MCF 10A (cell line): ENCODE results near the gene WWC1. TPM values are rescaled to one million over a fixed set of nuclear protein-coding genes. Genes with fewer than 3 reads are reported as not detected.

ENCODE experiments used
- BruUV-seq: library from RNA; stranded (reverse); fragments of 400-500 nt; replicated peaks from 2 replicates; lab custom pipeline; 2021; lab: Mats Ljungman, UMichigan
- CTCF ChIA-PET: fragments of 300-600 bp; sonication (Branson Sonifier 250); formaldehyde crosslinking; extraction: SDS; loops from one replicate; lab custom pipeline; 2021; ENCODE audit warnings: antibody characterized with exemption, inconsistent platforms; lab: Yijun Ruan, JAX
- POLR2A ChIA-PET: fragments of 300-600, 350-650 bp; sonication (Branson Sonifier 250); formaldehyde crosslinking; extraction: SDS; loops from one replicate; lab custom pipeline; 2020; ENCODE audit warnings: antibody characterized with exemption, inconsistent platforms; lab: Yijun Ruan, JAX
- DNase-seq: peaks from one replicate; pipeline ENCODE4 v3.0.0-alpha.2; 2018; ENCODE audit not compliant: unreplicated experiment
- H3K27ac Mint-ChIP-seq: one replicate; pipeline ENCODE4 v1.8.0; 2022; ENCODE audit warnings: mild to moderate bottlenecking, low read depth, mixed read lengths; ENCODE audit not compliant: unreplicated experiment
- H3K27me3 Mint-ChIP-seq: one replicate; pipeline ENCODE4 v1.8.0; 2022; ENCODE audit warnings: mixed read lengths; ENCODE audit not compliant: insufficient read depth, unreplicated experiment
- H3K36me3 Mint-ChIP-seq: one replicate; pipeline ENCODE4 v1.8.0; 2022; ENCODE audit warnings: mild to moderate bottlenecking, moderate library complexity, mixed read lengths; ENCODE audit not compliant: insufficient read depth, unreplicated experiment
- H3K4me1 Mint-ChIP-seq: one replicate; pipeline ENCODE4 v1.8.0; 2022; ENCODE audit warnings: mixed read lengths; ENCODE audit not compliant: insufficient read depth, unreplicated experiment
- H3K4me3 Mint-ChIP-seq: one replicate; pipeline ENCODE4 v1.8.0; 2022; ENCODE audit warnings: mild to moderate bottlenecking, moderate library complexity, mixed read lengths; ENCODE audit not compliant: unreplicated experiment
- H3K9me3 Mint-ChIP-seq: one replicate; pipeline ENCODE4 v1.8.0; 2022; ENCODE audit warnings: mixed read lengths; ENCODE audit not compliant: unreplicated experiment
- CTCF ChIP-seq: fragments of 200-600 bp; IDR thresholded peaks from one replicate; pipeline ENCODE4 v1.8.0; 2022; ENCODE audit warnings: antibody characterized with exemption, mild to moderate bottlenecking; ENCODE audit not compliant: unreplicated experiment
- intact Hi-C: fragments of 100-400 bp; cut with micrococcal nuclease; formaldehyde crosslinking; loops from 2 replicates; pipeline ENCODE4 v1.14.1; 2022
- total RNA-seq: library from RNA; stranded (reverse); gene quantifications from 2 replicates; pipeline ENCODE4 v1.2.3, GENCODE V29; 2022

Gene WWC1
- total RNA-seq, 1 experiment from 2014 or later = 47.0 TPM

GRCh38 chr5:168261227-168261571, 30.2 kb upstream of the WWC1 start:
- no peak for TF ChIP-seq CTCF
- H3K27ac Mint-ChIP-seq = no peak overlapping the region
- no peaks in the 10 kb centered on the region for H3K4me1 Mint-ChIP-seq
- intact Hi-C loops = no loop called here
- no peak overlapping the region for H3K4me3 Mint-ChIP-seq
- no peak for DNase-seq
- no TSS peak for BruUV-seq
- no peaks in the 10 kb centered on the region for H3K36me3 Mint-ChIP-seq
- no peaks in the 10 kb centered on the region for H3K9me3 Mint-ChIP-seq
- ChIA-PET CTCF (interaction anchor here (0.9 to 3.0 kb wide), 2 partner anchors 8 to 161 kb away, joined by 3 to 21 read pairs; no protein-coding TSS in a partner anchor), POLR2A (no interaction called here)
- H3K27me3 Mint-ChIP-seq = no peaks in the 10 kb centered on the region

- no TSS peak for BruUV-seq
- Mint-ChIP-seq H3K4me1 (no peaks in the 10 kb centered on the region), H3K27me3 (no peaks in the 10 kb centered on the region), H3K4me3 (no peak overlapping the region), H3K9me3 (no peaks in the 10 kb centered on the region), H3K27ac (no peak overlapping the region), H3K36me3 (no peaks in the 10 kb centered on the region)
- no peak for TF ChIP-seq CTCF
- intact Hi-C loops = no loop called here
- DNase-seq = no peak
- ChIA-PET CTCF (interaction anchor here (0.6 to 3.0 kb wide), 4 partner anchors 7 to 1449 kb away, joined by 3 to 21 read pairs (median 3); no protein-coding TSS in a partner anchor), POLR2A (no interaction called here)
Observed at GRCh38 chr5:168262042-168262743, 29.3 kb upstream of the WWC1 start.

GRCh38 chr5:168263121-168263520, 28.3 kb upstream of the WWC1 start:
- CTCF ChIA-PET = interaction anchor here (0.6 to 1.3 kb wide), 3 partner anchors 35 to 1448 kb away, joined by 3 read pairs; no protein-coding TSS in a partner anchor

More at GRCh38 chr5:168263121-168263520, 28.3 kb upstream of the WWC1 start:
- Mint-ChIP-seq H3K36me3 (no peaks in the 10 kb centered on the region), H3K27me3 (no peaks in the 10 kb centered on the region), H3K27ac (no peak overlapping the region), H3K9me3 (no peaks in the 10 kb centered on the region), H3K4me3 (no peak overlapping the region), H3K4me1 (no peaks in the 10 kb centered on the region)
- no peak for DNase-seq
- intact Hi-C loops = no loop called here
- no peak for TF ChIP-seq CTCF
- POLR2A ChIA-PET = no interaction called here
- no TSS peak for BruUV-seq
